ENCODE results near the gene CS. TPM values are rescaled to one million over a fixed set of nuclear protein-coding genes. Genes with fewer than 3 reads are reported as not detected.

CS gene
- total RNA-seq, 1 experiment from 2014 or later, result 257 TPM

DNA sequence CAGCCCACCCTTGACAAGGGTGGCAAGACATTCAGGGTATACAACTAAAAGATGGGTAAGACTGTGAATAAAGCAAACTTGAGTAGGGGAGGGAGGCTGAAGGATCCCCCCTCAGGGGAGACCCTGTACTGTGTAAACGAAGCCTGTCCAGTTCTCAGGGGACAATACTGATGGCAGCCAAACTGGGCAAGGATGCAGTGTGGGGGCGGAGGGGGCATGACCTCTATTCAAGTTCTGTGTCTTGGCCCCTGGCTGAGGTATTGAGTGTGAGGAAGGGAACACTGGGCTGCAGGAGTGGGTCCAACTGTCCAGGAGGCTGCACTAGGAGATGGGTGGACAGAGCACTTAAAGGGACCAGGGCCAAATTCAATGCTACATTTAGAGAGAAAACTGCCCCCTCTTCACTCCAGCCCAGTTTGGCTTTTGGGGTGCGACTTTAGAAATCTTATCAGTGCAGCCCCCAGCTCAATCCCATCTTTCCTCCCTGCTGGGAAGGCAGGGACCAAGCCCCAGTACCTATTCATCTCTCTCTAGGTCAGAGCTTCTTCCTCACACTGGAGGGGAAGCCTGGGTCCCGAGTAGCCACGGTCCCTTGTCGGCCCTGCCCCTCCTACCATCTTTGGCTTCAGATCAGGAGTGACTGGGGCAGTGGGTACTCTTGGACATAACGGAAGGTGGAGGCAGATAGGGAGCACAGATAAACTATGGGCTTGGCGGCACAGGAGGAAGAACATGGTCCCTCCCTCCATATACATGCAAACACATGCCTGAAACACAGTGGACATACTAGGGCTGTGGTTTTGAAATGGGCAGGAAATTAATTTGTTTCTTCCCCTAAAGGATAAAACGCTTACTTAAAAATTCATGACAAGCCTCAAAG is 58.5 kb downstream of the CS start:
- no peaks in the 10 kb centered on the region for H3K27me3 Mint-ChIP-seq (ENCODE audit: insufficient read depth, unreplicated experiment)
- peaks cover 38% of the 10 kb centered on the region for H3K36me3 Mint-ChIP-seq (ENCODE audit: insufficient read depth, unreplicated experiment)
- no peaks in the 10 kb centered on the region for H3K4me1 Mint-ChIP-seq (ENCODE audit: insufficient read depth, unreplicated experiment)
- TF ChIP-seq, protein P1, sequence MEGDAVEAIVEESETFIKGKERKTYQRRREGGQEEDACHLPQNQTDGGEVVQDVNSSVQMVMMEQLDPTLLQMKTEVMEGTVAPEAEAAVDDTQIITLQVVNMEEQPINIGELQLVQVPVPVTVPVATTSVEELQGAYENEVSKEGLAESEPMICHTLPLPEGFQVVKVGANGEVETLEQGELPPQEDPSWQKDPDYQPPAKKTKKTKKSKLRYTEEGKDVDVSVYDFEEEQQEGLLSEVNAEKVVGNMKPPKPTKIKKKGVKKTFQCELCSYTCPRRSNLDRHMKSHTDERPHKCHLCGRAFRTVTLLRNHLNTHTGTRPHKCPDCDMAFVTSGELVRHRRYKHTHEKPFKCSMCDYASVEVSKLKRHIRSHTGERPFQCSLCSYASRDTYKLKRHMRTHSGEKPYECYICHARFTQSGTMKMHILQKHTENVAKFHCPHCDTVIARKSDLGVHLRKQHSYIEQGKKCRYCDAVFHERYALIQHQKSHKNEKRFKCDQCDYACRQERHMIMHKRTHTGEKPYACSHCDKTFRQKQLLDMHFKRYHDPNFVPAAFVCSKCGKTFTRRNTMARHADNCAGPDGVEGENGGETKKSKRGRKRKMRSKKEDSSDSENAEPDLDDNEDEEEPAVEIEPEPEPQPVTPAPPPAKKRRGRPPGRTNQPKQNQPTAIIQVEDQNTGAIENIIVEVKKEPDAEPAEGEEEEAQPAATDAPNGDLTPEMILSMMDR (IDR thresholded peaks at IDR 0.05; ENCODE audit: unreplicated experiment), result no peak
- no peak for DNase-seq (ENCODE audit: unreplicated experiment)
- ChIA-PET POLR2A (no interaction called here), CTCF (interaction anchor here (0.6 kb wide), 1 partner anchor 36 kb away, joined by 3 read pairs; no protein-coding TSS in a partner anchor)
- intact Hi-C loops (cut with micrococcal nuclease), result no loop called here
- H3K4me3 Mint-ChIP-seq (ENCODE audit: unreplicated experiment), result no peak overlapping the region
- no peak overlapping the region for H3K27ac Mint-ChIP-seq (ENCODE audit: low read depth, unreplicated experiment)
- no peaks in the 10 kb centered on the region for H3K9me3 Mint-ChIP-seq (ENCODE audit: unreplicated experiment)
- TSS peak; percentile 2 for BruUV-seq (replicated peaks)

DNA sequence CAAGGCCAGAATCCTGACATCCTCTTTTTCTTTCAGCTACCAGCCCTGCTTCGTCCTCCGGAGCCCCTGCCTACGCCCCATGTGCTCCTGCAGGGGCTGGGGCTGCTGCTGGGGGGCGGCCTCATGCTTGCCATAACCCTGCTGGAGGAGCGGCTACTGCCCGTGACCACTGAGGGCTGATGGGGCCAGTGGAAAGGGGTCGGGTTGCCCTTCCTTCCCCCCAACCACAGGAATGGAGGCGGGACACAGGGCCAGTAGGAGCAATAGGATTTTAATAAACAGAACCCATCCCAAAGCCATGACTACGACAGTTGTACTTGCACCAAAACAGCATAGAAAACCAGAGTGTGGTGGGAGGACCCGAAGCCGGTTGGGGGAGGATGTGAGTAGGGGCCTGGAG is 62.6 kb downstream of the CS start:
- Mint-ChIP-seq H3K27me3 (ENCODE audit: insufficient read depth, unreplicated experiment) (no peaks in the 10 kb centered on the region), H3K36me3 (ENCODE audit: insufficient read depth, unreplicated experiment) (peaks cover 28% of the 10 kb centered on the region), H3K4me3 (ENCODE audit: unreplicated experiment) (no peak overlapping the region), H3K4me1 (ENCODE audit: insufficient read depth, unreplicated experiment) (peaks cover 5% of the 10 kb centered on the region), H3K27ac (ENCODE audit: low read depth, unreplicated experiment) (no peak overlapping the region), H3K9me3 (ENCODE audit: unreplicated experiment) (no peaks in the 10 kb centered on the region)
- no peak for DNase-seq (ENCODE audit: unreplicated experiment)
- BruUV-seq (replicated peaks), result no TSS peak
- ChIA-PET POLR2A (no interaction called here), CTCF (interaction anchor here (1.3 kb wide), 1 partner anchor 45 kb away, joined by 3 read pairs; no protein-coding TSS in a partner anchor)
- TF ChIP-seq, protein P1 (IDR thresholded peaks at IDR 0.05; ENCODE audit: unreplicated experiment), result no peak
- intact Hi-C loops (cut with micrococcal nuclease), result no loop called here

DNA sequence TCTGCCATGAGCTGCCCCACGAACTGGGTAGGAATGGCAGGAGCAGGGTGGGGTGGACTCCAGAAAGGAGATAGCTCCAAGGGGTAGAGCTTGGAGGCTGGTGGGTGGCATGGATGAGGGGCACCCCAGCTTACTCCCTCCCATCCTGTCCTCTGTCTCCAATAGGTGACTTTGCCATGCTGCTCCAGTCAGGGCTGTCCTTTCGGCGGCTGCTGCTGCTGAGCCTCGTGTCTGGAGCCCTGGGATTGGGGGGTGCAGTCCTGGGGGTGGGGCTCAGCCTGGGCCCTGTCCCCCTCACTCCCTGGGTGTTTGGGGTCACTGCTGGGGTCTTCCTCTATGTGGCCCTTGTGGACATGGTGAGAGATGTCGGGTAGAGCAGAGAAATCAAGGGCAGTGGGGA is 63.1 kb downstream of the CS start:
- H3K9me3 Mint-ChIP-seq (ENCODE audit: unreplicated experiment), result no peaks in the 10 kb centered on the region
- intact Hi-C loops (cut with micrococcal nuclease), result no loop called here
- peaks cover 5% of the 10 kb centered on the region for H3K4me1 Mint-ChIP-seq (ENCODE audit: insufficient read depth, unreplicated experiment)
- DNase-seq (ENCODE audit: unreplicated experiment), result no peak
- CTCF ChIA-PET, result interaction anchor here (1.3 to 1.4 kb wide), 2 partner anchors 15 to 45 kb away, joined by 3 to 4 read pairs; partner anchors contain the start of gene RNF41
- H3K36me3 Mint-ChIP-seq (ENCODE audit: insufficient read depth, unreplicated experiment), result peaks cover 24% of the 10 kb centered on the region
- no peaks in the 10 kb centered on the region for H3K27me3 Mint-ChIP-seq (ENCODE audit: insufficient read depth, unreplicated experiment)
- BruUV-seq (replicated peaks), result no TSS peak
- no peak overlapping the region for H3K27ac Mint-ChIP-seq (ENCODE audit: low read depth, unreplicated experiment)
- TF ChIP-seq, protein P1 (IDR thresholded peaks at IDR 0.05; ENCODE audit: unreplicated experiment), result no peak
- H3K4me3 Mint-ChIP-seq (ENCODE audit: unreplicated experiment), result no peak overlapping the region
- POLR2A ChIA-PET, result interaction anchor here (0.7 to 0.8 kb wide), 3 partner anchors 16 to 60 kb away, joined by 3 to 4 read pairs (median 3); partner anchors contain the start of gene COQ10A

DNA sequence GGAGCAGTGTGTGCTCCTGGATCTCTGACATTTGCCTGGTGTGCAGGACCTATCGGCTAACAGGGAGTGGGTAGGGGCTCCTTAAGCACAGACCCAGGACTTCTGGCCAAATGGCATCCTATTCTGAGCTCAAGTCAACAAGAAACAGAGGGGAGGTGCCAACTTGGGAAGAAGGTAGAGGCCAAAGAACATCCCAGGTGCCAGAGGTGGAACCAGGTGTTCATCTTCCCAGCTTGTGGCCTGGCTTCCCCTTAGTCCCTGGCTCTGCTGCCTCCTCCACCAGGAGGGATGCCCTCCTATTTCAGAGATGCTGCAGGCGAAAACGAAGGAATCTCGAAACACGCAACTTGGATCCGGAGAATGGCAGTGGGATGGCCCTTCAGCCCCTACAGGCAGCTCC is 64.0 kb downstream of the CS start:
- POLR2A ChIA-PET, result interaction anchor here (0.8 kb wide), 1 partner anchor 31 kb away, joined by 3 read pairs; the partner anchor contains the start of gene COQ10A
- no peaks in the 10 kb centered on the region for H3K27me3 Mint-ChIP-seq (ENCODE audit: insufficient read depth, unreplicated experiment)
- no peaks in the 10 kb centered on the region for H3K9me3 Mint-ChIP-seq (ENCODE audit: unreplicated experiment)
- no peak overlapping the region for H3K27ac Mint-ChIP-seq (ENCODE audit: low read depth, unreplicated experiment)
- TF ChIP-seq, protein P1 (IDR thresholded peaks at IDR 0.05; ENCODE audit: unreplicated experiment), result no peak
- H3K36me3 Mint-ChIP-seq (ENCODE audit: insufficient read depth, unreplicated experiment), result peaks cover 15% of the 10 kb centered on the region
- intact Hi-C loops (cut with micrococcal nuclease), result no loop called here
- peaks cover 5% of the 10 kb centered on the region for H3K4me1 Mint-ChIP-seq (ENCODE audit: insufficient read depth, unreplicated experiment)
- DNase-seq (ENCODE audit: unreplicated experiment), result no peak
- no peak overlapping the region for H3K4me3 Mint-ChIP-seq (ENCODE audit: unreplicated experiment)
- no TSS peak for BruUV-seq (replicated peaks)
- CTCF ChIA-PET, result interaction anchor here (0.7 to 1.4 kb wide), 3 partner anchors 14 to 44 kb away, joined by 3 to 4 read pairs (median 3); partner anchors contain the start of genes ANKRD52 and RNF41

All from MCF 10A (cell line).